Spleen (tissue), 7 donors: Measurements from ENCODE around the gene SSRP1.
"Not testable (repeated sequence)": the region's sequence is repeated elsewhere in the genome, so short reads cannot be mapped to it uniquely, and the experiment has no call there.

Experiments used
- POLR2A ChIP-seq, 3 donors: fragments of 450-650 bp; IDR thresholded peaks; one replicate each; pipeline ENCODE4 v1.5.1; 2017; ENCODE audit warnings: antibody characterized with exemption in 3 of 3, mild to moderate bottlenecking in 1 of 3
- POLR2AphosphoS5 ChIP-seq, 3 donors: sonication (generic); formaldehyde crosslinking; IDR thresholded peaks; one replicate each; pipeline ENCODE4 v1.5.1; 2017; ENCODE audit warnings: antibody characterized with exemption in 3 of 3
- TF ChIP-seq, protein P1 (sequence below), 11 experiments: fragments of 200-600 bp in 7 of 11; fragments of 450-650 bp in 4 of 11; sonication (generic) in 4 of 11; IDR thresholded peaks in 8 of 11; conservative IDR thresholded peaks in 3 of 11; 1 replicate in 7 of 11; 2 replicates in 4 of 11; pipeline versions ENCODE4 v1.4.0 to v1.8.0; 2016 to 2021; ENCODE audit warnings: antibody characterized with exemption in 11 of 11, inconsistent platforms in 4 of 11, mild to moderate bottlenecking in 1 of 11
- donor health status: DM: no; HTN: no; CAD: no; lungs with moderate emphysema.
- donor health status: DM: no; HTN: no; CAD: no.
- donor health status: DM: no; HTN: no; CAD: no.

DNA sequence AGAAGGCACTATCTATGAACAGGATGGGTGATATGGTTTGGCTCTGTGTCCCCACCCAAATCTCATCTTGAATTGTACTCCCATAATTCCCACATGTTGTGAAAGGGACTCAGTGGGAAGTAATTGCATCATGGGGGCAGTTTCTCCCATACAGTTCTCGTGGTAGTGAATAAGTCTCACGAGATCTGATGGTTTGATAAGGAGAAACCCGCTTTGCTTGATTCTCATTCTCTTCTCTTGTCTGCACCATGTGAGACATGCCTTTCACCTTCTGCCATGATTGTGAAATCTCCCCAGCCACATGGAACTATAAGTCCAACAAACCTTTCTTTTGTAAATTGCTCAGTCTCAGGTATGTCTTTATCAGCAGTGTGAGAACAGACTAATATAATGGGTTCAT, 39.5 kb downstream of the SSRP1 start:
- TF ChIP-seq, protein P1, sequence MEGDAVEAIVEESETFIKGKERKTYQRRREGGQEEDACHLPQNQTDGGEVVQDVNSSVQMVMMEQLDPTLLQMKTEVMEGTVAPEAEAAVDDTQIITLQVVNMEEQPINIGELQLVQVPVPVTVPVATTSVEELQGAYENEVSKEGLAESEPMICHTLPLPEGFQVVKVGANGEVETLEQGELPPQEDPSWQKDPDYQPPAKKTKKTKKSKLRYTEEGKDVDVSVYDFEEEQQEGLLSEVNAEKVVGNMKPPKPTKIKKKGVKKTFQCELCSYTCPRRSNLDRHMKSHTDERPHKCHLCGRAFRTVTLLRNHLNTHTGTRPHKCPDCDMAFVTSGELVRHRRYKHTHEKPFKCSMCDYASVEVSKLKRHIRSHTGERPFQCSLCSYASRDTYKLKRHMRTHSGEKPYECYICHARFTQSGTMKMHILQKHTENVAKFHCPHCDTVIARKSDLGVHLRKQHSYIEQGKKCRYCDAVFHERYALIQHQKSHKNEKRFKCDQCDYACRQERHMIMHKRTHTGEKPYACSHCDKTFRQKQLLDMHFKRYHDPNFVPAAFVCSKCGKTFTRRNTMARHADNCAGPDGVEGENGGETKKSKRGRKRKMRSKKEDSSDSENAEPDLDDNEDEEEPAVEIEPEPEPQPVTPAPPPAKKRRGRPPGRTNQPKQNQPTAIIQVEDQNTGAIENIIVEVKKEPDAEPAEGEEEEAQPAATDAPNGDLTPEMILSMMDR (IDR thresholded peaks at IDR 0.05 in 8 of 11, conservative IDR thresholded peaks at IDR 0.05 in 3 of 11) = not testable (repeated sequence)
- TF ChIP-seq POLR2A, POLR2AphosphoS5 (IDR thresholded peaks at IDR 0.05): not testable (repeated sequence)
